HG03354 (cell line): Measurements from ENCODE around the gene PLS3.
"Not testable (repeated sequence)": the region's sequence is repeated elsewhere in the genome, so short reads cannot be mapped to it uniquely, and the experiment has no call there.

Experiments used
- ATAC-seq: cut with Tn5 transposase; IDR thresholded peaks from one replicate; pipeline ENCODE4 v1.9.1; 2021; ENCODE audit warnings: mild to moderate bottlenecking; ENCODE audit not compliant: unreplicated experiment, poor library complexity, severe bottlenecking

PLS3 gene

DNA sequence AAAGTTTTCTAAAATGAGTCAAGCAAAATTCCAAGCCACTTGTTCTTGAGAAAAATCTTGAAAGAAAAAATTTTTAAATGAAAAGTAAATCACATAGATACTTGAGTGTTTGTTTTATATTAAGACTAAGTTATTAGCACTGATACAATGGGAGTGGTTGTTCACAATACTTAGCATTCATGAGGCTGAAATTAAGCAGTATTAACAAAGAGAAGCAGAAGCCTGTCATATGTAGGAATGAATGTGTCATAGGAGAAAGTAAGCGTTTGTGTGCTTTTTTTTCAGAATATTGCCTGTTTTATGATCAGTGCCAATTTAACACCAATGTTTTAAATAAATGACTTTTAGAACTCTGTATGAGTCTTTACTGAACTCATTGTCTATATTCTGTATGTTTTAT lies 37.6 kb downstream of the PLS3 start:
- no peak for ATAC-seq

DNA sequence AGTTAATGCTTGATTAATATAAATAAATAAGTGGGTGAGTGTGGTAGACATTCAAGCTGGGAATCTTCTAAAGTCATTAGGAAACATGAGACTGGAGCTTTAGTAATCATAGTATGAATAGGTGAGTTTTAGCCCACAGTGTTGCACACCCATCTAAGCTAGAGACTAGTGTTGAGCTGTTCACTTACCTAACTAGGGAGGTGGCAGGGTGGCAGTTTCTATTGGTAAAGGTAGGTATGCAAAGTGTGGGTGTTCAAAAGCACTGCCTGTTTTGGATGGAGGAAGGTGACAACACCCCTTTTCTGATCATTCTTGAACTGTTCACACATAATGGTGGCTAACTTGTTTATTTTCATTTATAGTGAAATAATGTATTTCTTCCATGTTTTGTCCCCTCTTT lies 41.3 kb downstream of the PLS3 start:
- no peak for ATAC-seq

DNA sequence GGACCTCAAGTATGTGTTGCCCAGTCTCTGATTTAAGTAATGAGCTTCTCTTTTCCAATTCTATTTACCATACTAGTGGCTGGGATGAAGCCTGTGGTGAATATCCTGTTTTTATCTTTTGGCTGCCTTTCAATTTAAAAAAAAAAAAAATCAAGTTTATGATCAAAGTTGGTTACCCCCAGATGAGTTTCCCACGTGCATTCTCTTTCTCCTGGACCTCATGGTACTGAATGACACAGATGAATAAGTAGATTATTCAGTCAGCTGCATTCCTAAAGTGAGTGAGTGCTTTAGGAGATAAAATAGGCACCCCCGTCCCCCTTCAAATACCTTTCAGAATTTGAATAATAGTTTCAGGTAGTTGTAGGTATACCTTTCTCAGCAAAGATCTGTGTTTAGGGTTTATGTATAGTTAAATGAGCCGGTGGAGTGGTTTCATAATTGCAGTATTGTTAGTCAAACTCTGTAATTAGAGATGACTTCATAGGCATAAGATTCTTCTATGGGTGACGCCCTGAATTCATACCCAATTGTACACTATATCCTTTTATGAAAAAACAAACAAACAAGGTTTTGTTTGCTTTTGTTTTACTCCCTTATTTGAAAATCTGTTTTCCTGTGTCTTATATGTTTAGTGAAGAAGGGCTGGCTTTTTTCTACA lies 41.9 kb downstream of the PLS3 start:
- no peak for ATAC-seq

DNA sequence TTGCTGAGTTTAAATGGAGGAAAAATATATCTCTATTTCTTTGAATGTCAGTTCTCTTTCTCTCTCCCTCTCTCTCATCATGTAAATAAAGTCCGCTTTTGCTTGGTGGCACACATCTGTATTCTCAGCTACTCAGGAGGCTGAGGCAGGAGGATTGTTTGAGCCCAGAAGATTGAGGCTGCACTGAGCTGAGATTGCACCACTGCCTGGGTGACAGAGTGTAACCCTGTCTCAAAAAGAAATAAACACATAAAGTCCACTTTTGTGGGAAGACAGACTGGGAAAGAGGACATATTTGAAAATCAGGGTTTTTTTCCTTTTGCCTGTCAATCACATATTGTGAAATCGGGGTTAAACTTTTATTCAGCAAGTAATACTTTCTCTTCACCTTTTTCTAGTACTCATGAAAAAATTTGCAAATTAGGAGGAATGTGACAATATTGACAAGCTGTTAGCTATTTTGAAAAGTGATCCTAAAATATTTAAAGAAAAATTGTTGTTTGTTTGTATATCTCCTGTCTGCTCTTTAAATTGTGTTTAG lies 42.6 kb downstream of the PLS3 start:
- ATAC-seq, result no peak

DNA sequence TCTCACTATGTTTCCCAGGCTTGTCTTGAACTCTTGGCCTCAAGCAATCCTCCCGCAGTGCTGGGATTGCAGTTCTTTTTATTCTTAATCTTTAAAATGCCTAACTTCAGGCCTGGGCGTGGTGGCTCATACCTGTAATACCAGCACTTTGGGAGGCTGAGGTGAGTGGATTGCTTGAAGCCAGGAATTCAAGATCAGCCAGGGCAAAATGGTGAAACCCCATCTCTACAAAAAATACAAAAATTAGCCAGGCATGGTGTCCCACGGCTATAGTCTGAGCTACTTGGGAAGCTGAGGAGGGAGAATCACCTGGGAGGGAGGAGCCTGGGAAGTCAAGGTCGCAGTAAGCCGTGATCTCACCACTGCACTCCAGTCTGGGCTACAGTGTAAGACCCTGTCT lies 45.9 kb downstream of the PLS3 start:
- no peak for ATAC-seq

DNA sequence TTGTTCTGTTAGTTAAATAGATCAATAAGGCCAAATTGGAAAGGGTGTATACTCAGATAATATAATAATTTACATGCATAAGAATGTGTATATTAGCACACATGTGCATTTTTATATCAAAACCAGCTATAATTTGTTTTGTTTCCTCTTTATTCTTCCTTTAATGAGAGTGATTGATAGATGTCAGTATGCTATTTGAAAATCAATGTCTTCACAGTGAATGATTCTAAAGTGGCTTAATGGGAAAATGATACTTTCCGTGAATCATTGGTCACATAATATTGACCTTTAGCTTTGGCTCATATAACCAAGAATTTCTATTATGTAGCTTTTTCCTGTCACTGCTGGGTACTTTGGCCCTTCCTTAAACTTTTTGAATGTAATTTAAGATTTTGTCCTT lies 48.6 kb downstream of the PLS3 start:
- ATAC-seq, result no peak

DNA sequence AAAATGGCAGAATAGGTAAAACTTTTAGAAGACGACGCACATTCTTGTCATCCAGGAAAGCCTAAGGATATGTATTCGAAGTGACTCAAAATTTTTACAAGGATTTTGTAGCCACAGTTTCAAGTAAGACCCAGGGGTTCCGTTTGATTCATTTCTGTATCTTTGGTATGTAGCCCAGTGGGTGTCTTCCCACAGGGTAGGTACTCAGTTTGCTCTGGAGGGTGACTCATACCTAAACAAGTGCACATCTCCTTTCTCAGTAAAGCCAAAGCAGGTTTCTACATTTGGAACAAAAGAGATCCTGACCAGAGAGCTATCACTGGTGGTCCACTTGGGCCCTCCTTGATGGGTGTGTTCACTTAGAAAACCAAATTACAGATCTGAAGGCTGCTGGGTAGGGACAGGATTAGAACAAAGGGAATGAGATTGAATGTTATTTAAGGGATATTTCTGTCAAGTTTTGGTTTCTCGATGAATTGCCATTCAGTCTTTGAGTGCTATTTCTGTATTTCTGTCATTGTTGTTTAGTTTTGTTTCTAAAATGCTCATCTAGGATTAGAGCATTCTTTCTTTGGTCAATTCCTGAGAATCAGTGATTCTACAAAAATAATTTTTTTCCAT lies 56.1 kb downstream of the PLS3 start:
- ATAC-seq, result peak; percentile 79

DNA sequence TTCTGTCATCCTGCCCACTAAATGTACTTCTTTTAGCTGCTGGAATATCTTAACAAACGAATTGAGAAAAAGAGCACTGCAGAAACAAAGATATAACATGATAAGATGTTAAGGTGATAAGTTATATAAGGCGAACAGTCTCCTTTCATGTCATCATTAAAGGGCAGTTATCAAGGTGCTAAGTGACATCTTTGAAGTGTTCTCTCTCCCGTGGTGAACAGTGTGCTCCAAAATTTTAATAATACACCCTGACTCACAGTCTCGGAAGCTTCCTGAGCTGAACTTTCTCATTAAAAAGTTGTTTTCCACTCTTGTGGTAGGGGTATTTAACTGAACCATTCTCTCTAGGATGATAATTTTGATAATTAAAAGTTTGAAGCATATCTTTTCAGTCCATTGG lies 61.6 kb downstream of the PLS3 start:
- ATAC-seq, result no peak

DNA sequence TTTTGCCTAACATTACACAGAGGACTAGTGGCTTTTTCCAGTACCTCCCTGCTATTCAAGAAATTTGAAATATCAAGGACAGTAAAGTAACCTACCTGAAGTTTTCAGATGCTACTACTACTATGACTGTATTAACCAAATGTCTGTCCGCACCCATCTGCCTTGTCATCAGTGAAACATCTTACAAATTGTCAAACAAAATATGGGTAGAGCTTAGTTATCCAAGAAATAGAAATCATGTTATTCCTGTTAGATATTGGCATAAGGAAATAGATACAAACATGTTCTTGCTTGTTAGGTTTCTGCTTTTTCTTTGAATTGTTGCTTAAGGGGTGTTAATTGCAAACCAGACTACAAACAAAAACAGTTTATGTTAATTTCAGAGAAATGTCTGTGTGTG lies 63.9 kb downstream of the PLS3 start:
- no peak for ATAC-seq

DNA sequence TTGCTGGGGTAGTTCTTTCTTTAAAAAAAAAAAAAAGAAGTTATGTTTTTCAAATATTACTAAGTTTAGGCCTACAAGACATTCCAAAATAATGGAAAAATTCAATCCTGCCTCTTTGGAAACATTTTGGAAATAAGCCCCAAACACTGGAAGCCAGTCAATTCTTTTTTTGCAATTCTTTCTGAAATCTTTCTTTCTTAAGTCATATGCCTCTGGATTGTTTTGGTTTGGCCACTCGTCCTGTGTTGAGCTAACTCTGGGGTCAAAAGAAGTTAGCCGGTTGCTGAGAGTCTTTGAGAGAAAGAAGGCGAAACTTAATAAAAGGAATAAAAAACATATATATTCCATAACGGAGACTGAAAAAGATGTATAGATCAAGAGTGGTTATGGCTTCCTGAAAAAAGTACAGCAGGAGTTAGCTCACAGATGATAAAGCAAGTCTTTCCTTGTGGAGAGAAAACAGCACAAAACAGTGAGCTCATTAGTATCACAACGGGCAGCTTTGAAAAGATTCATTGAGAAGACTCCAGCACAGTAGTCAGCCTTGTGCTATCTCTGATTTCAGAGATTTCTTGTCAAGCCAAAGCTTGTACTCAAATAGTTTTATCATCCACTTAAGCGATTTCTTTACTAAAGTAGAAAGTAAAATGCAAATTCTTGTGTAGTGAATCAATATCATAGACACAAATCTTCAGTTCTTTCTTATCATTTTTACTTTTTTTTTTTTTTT lies 64.8 kb downstream of the PLS3 start:
- no peak for ATAC-seq

DNA sequence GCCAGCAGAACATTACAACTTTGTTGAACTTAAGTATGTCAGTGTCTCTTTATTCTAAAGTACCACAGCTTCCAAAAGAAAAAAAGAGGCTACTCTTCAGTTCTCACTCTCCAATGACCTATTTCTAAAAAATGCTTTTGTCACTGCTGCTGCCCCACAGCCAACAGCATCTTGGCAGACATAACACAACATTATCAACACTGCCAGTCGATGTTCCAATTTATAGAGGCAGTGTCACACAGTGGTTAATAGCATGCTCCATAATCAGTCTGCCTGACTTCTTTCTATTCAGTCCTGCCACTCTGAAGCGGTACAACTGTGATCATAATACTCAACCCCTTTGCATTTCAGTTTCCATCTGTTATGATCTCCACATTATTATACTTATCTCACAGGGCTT lies 69.2 kb downstream of the PLS3 start:
- ATAC-seq, result no peak

DNA sequence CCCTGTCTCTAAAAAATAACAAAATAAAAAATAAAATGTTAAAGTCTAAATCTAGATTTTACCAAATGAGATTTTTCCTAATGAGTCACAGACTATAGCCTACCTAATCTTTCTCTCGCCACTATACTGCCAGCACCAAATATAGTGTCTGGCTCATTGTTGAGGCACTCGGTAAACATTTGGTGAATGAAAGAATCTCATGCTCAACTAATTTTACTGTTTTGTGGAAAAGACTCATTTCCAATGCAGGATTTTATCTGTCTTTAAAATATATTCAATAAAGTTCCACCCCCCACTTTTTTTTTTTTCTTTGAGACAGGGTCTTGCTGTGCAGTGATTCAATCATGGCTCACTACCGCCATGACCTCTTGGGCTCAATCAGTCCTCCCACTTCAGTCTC lies 71.5 kb downstream of the PLS3 start:
- no peak for ATAC-seq

DNA sequence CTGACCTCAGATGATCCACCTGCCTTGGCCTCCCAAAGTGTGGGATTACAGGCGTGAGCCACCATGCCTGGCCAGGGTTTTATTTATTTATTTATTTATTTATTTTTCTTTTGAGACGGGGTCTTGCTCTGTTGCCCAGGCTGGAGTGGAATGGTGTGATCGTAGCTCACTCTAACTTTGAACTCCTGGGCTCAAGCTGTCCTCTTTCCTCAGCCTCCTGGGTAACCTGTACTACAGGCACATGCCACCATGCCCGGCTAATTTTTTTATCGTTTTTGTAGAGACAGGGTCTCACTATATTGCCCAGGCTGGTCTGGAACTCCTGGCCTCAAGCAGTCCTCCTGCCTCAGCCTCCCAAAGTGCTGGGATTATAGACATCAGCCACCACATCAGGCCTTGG lies 72.4 kb downstream of the PLS3 start:
- ATAC-seq, result not testable (repeated sequence)

DNA sequence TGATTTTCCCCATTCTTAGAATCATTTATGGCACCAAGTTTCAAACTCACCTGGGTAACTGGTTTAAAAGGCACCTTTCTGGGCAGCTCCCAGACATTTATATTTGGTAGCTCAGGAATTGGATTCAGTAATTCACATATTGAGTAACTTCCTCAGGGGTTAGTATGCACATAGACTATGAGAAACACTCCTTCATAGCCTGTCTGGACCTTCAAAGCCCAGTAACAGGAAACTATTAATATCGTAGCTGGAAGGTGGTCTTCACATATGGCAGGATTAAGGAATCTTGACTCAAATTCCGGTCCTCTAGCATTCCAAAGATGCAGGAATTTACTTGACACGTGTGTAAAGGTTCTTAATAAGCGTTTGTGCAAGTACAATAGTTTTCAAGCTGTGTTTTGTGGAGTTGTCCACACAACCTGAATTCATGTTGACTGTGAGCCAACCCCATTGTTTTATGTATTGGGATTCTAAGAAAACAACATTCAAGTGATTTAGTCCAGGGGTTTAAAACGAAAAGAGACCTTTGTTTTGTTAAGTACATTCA lies 78.4 kb downstream of the PLS3 start:
- no peak for ATAC-seq

DNA sequence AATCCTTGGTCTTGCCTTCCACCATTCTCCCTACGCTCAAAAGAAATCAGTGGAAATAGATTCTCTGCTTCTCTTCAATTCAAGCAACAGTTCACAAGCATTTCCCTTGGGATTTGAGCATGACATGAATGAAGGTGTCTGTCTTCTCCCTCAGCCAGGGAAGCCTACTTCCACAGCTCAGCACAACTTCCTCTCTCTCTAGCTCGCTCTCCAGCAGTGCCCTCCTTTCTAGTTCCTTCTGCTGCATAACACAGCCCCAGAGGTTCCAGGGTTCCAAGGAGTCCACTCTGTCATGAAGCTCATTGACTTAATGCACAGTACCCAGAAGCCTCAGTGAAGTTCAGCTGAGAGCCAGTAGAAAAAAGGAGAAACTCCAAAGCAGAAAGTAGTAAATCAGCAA lies 81.3 kb downstream of the PLS3 start:
- no peak for ATAC-seq

DNA sequence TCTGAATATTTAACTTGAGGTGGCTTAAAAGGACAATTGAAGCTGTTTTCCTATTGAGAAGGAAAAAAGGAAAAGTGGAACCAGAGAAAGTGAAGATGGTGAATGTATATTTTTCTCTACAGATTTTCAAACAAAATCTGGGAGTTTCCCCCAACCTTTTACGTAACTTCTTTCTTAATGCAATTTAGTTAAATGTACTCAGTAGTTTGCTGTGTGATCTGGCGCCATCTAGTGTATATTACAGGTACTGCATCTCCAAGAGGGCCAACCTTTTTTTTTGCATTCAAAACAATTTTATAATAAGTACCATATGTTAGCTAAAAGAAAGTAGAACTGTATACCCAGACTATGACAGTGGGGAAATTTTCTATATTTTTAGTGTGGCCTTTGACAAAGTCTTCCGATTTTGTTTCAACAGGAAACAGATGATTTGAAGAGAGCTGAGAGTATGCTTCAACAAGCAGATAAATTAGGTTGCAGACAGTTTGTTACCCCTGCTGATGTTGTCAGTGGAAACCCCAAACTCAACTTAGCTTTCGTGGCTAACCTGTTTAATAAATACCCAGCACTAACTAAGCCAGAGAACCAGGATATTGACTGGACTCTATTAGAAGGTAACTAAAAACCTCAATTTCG lies 82.0 kb downstream of the PLS3 start:
- peak; percentile 74 for ATAC-seq

DNA sequence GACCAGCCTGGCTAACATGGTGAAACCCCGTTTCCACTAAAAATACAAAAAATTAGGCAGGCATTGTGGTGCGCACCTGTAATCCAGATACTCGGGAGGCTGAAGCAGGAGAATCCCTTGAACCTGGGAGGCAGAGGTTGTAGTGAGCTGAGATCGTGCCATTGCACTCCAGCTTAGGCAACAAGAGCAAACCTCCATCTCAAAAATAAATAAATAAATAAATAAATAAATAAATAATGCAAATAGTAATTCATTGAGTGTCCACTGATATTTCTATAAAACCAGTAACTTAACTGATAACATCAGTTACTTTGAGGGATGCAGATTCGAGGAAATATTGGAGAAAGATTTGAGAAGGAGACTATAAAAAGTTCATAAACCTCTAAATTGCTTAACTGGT lies 83.4 kb downstream of the PLS3 start:
- not testable (repeated sequence) for ATAC-seq

DNA sequence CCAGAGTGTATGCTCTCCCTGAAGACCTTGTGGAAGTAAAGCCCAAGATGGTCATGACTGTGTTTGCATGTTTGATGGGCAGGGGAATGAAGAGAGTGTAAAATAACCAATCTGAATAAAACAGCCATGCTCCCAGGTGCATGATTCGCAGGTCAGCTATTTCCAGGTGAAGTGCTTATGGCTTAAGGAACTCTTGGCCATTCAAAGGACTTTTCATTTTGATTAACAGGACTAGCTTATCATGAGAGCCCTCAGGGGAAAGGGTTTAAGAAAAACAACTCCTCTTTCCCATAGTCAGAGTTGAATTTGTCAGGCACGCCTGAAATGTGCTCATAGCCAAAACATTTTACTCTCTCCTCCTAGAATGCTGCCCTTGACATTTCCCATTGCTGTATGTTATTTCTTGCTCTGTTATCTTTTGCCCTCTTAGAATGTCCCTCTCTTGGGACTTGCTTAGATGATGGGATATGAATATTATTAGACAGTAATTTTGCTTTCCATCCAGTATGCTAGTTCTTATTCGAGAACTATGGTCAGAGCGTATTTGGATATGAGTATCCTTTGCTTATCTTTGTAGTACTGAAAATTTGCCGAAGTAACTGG lies 88.6 kb downstream of the PLS3 start:
- no peak for ATAC-seq

DNA sequence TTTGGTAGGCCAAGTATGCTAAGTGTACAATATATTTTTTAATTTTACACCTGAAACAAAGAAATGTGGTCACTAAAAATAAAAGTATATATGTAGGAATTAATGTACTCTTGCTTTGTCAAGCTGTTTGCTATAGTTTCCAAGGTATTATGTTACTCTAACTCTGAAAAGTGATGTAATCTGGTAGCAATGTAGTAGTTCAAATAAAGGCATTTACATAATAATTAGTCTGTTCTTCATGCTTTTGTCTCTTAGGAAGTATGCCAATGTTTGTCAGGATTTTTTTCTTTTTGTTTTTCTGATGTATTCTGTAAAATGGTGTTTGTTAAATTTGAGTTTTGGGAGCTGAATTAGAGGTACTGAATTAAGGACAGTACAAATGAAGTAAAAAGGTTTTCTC lies 89.5 kb downstream of the PLS3 start:
- no peak for ATAC-seq

DNA sequence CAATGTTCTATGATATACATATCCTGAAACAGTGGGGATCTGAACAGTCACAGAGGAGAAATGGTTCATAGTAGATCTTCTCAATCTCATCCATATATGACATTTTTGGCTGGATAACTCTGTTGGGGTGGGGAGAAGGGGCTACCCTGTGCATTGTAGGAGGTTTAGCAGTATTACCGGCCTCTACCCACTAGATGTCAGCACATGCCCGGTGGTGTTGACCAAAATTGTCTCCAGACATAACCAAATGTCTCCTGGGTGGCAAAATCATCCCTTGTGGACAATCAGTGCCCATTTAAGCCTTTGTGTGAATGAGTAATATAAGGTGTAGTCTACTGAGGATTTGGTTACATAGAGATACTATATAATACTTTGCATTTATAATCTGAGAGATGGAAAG lies 89.9 kb downstream of the PLS3 start:
- ATAC-seq, result peak; percentile 81
